Endodermal cell (in vitro differentiated cells): ENCODE data around the gene LAMB4. TPM values are rescaled to one million over a fixed set of nuclear protein-coding genes. Genes with fewer than 3 reads are reported as not detected.
A peak's percentile ranks its signal among the peaks of the same experiment; 100 is the strongest.

Source experiments
- DNase-seq: peaks from one replicate; pipeline ENCODE4 v3.0.0-alpha.2; 2017
- H3K27ac ChIP-seq: 2 replicates; pipeline ENCODE4 v1.5.1; 2013; ENCODE audit warnings: mild to moderate bottlenecking, low read depth, low read length, moderate library complexity
- H3K27me3 ChIP-seq: 2 replicates; pipeline ENCODE4 v1.6.1; 2013; ENCODE audit warnings: mild to moderate bottlenecking, low read length, moderate library complexity; ENCODE audit not compliant: insufficient read depth, control insufficient read depth, poor library complexity, severe bottlenecking
- H3K36me3 ChIP-seq: 2 replicates; pipeline ENCODE4 v1.7.0; 2013; ENCODE audit warnings: mild to moderate bottlenecking, low read length, moderate library complexity; ENCODE audit not compliant: control insufficient read depth, insufficient read depth
- H3K4me1 ChIP-seq: one replicate; pipeline ENCODE4 v1.7.0; 2013; ENCODE audit warnings: low read length; ENCODE audit not compliant: control insufficient read depth, insufficient read depth
- H3K4me3 ChIP-seq: 2 replicates; pipeline ENCODE4 v1.5.1; 2013; ENCODE audit warnings: mild to moderate bottlenecking, low read length, moderate library complexity
- H3K9ac ChIP-seq: 2 replicates; pipeline ENCODE4 v1.6.1; 2013; ENCODE audit warnings: mild to moderate bottlenecking, low read length, moderate library complexity; ENCODE audit not compliant: poor library complexity, severe bottlenecking; ENCODE audit errors: extremely low read depth
- H3K9me3 ChIP-seq: 2 replicates; pipeline ENCODE4 v1.6.1; 2013; ENCODE audit warnings: mild to moderate bottlenecking, low read length, moderate library complexity; ENCODE audit not compliant: control insufficient read depth
- H3K27ac Mint-ChIP-seq: 2 replicates; pipeline ENCODE4 v1.8.0; 2020; ENCODE audit warnings: mixed read lengths
- H3K27me3 Mint-ChIP-seq: 2 replicates; pipeline ENCODE4 v1.8.0; 2021; ENCODE audit warnings: mild to moderate bottlenecking, mixed read lengths; ENCODE audit not compliant: insufficient read depth
- H3K36me3 Mint-ChIP-seq: 2 replicates; pipeline ENCODE4 v1.8.0; 2020; ENCODE audit warnings: low read depth, mixed read lengths
- H3K4me1 Mint-ChIP-seq: 2 replicates; pipeline ENCODE4 v1.8.0; 2020; ENCODE audit warnings: mixed read lengths
- H3K4me3 Mint-ChIP-seq: 2 replicates; pipeline ENCODE4 v1.8.0; 2020; ENCODE audit warnings: mild to moderate bottlenecking, moderate library complexity, mixed read lengths
- H3K9me3 Mint-ChIP-seq: 2 replicates; pipeline ENCODE4 v1.8.0; 2020; ENCODE audit warnings: mild to moderate bottlenecking, mixed read lengths
- WGBS, 2 experiments: methylation state at CpG; one replicate each; pipeline versions ENCODE4 v1.1.5 to v1.1.7; 2013; ENCODE audit warnings: missing lambda C conversion rate in 2 of 2, mixed read lengths in 1 of 2; ENCODE audit not compliant: insufficient coverage in 1 of 2, insufficient read length in 1 of 2; 5-methylcytosine and 5-hydroxymethylcytosine counted together
- total RNA-seq, 2 donors: library from RNA; stranded (reverse); fragmentation: NEBNext Ultra II Directional in 1 of 2; extraction: Animal tissue kit (Norgen Biotek cat#: 25700) in 1 of 2; gene quantifications; 2 replicates in 1 of 2; 3 replicates in 1 of 2; pipeline ENCODE4 v1.2.1, GENCODE V29; 2021
- TF ChIP-seq, protein P1 (sequence below): fragments of 200-600 bp; sonication (generic); conservative IDR thresholded peaks from 2 replicates; pipeline ENCODE4 v1.5.0; 2021; ENCODE audit warnings: antibody characterized with exemption, mild to moderate bottlenecking

The LAMB4 gene
- total RNA-seq, 2 donors from 2014 or later, result not detected

GRCh38 chr7:108015740-108016139, 114.4 kb downstream of the LAMB4 start:
- H3K27me3 ChIP-seq, result no peaks in the 10 kb centered on the region
- Mint-ChIP-seq H3K27ac (no peak overlapping the region), H3K36me3 (no peaks in the 10 kb centered on the region), H3K4me1 (peaks cover 39% of the 10 kb centered on the region), H3K4me3 (no peak overlapping the region), H3K9me3 (no peaks in the 10 kb centered on the region), H3K27me3 (peaks cover 1% of the 10 kb centered on the region)
- H3K9ac ChIP-seq, result no peak overlapping the region
- no peaks in the 10 kb centered on the region for H3K36me3 ChIP-seq
- DNase-seq, result no peak
- H3K4me3 ChIP-seq, result no peak overlapping the region
- TF ChIP-seq, protein P1, sequence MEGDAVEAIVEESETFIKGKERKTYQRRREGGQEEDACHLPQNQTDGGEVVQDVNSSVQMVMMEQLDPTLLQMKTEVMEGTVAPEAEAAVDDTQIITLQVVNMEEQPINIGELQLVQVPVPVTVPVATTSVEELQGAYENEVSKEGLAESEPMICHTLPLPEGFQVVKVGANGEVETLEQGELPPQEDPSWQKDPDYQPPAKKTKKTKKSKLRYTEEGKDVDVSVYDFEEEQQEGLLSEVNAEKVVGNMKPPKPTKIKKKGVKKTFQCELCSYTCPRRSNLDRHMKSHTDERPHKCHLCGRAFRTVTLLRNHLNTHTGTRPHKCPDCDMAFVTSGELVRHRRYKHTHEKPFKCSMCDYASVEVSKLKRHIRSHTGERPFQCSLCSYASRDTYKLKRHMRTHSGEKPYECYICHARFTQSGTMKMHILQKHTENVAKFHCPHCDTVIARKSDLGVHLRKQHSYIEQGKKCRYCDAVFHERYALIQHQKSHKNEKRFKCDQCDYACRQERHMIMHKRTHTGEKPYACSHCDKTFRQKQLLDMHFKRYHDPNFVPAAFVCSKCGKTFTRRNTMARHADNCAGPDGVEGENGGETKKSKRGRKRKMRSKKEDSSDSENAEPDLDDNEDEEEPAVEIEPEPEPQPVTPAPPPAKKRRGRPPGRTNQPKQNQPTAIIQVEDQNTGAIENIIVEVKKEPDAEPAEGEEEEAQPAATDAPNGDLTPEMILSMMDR, result no peak
- 96% methylated on average over 2 of the region's 2 CpGs; no CpG with 5 or more reads in 1 of the 2 experiments for WGBS, 2 experiments
- H3K4me1 ChIP-seq, result peaks cover 9% of the 10 kb centered on the region
- H3K27ac ChIP-seq, result no peak overlapping the region
- no peaks in the 10 kb centered on the region for H3K9me3 ChIP-seq

DNA sequence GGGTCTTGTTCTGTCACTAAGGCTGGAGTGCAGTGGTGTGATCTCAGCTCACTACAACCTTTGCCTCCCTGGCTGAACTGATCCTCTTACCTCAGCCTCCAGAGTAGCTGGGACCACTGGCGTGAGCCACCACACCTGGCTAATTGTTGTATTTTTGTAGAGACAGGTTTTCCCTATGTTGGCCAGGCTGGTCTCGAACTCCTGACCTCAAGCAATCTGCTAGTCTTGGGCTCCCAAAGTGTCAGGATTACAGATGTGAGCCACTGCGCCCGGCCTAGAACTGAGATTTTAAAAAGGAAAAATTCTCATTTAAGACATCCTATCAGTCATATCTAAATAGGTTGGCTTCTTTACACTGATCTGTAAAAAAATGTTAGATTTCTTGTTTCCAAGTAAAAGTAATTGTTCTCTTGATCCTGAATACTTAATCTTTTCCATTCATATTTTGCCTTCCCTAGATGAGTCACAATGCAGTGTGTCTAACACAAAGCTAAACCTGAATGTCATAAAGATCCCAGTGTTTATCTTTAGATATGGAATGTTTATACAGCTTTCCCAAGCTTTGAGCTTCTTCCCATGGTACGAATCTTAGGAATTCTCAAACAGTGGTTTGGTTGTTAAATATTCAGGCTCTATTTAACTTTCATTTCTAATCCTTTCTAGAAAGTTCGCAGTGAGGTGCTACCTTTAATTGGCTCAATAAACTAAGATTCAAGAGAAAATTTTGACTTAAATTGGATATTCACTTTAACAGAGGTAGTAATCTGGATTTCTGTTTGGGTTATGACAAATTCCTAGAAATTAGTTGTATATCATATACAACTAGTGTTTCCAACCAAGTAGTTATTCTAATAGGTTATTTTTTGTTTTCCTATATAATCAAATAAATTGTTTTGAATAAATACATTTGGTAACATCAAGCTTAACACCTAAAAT, 115.1 kb downstream of the LAMB4 start:
- Histone ChIP-seq H3K9ac (no peak overlapping the region), H3K4me3 (no peak overlapping the region), H3K36me3 (no peaks in the 10 kb centered on the region), H3K27ac (no peak overlapping the region), H3K27me3 (no peaks in the 10 kb centered on the region), H3K9me3 (no peaks in the 10 kb centered on the region), H3K4me1 (peaks cover 15% of the 10 kb centered on the region)
- peaks cover 44% of the 10 kb centered on the region for H3K4me1 Mint-ChIP-seq
- H3K36me3 Mint-ChIP-seq, result no peaks in the 10 kb centered on the region
- H3K9me3 Mint-ChIP-seq, result no peaks in the 10 kb centered on the region
- H3K27ac Mint-ChIP-seq, result no peak overlapping the region
- peaks cover 1% of the 10 kb centered on the region for H3K27me3 Mint-ChIP-seq
- DNase-seq, result peak; percentile 39
- H3K4me3 Mint-ChIP-seq, result no peak overlapping the region
- WGBS, 2 experiments, result 77 to 96% methylated on average over 2 to 6 of the region's 6 CpGs
- TF ChIP-seq, protein P1, result no peak

DNA sequence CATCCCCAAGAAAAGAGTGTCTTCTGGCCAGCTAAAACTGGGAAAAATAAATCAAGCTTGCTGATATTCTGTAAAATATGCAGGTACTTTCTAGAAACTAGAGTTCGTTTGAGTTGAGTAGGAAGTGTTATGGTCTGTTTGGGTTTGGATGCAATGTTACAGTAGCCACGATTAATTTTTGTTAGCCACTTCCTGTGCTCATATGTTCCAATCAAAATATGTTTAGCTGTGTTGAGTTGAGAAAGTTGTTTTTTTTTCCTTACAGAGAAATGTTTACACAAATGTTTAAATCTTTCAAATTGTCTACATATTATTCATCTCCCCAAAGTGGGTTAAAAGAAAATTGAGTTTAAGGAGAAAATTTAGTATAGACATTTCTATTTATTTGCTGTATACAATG, 115.9 kb downstream of the LAMB4 start:
- Mint-ChIP-seq H3K4me1 (peaks cover 47% of the 10 kb centered on the region), H3K27me3 (no peaks in the 10 kb centered on the region), H3K27ac (peak overlapping the region; percentile 45), H3K36me3 (no peaks in the 10 kb centered on the region), H3K9me3 (no peaks in the 10 kb centered on the region), H3K4me3 (no peak overlapping the region)
- Histone ChIP-seq H3K27me3 (no peaks in the 10 kb centered on the region), H3K36me3 (no peaks in the 10 kb centered on the region), H3K4me3 (no peak overlapping the region), H3K4me1 (peaks cover 17% of the 10 kb centered on the region), H3K9ac (no peak overlapping the region), H3K27ac (no peak overlapping the region), H3K9me3 (no peaks in the 10 kb centered on the region)
- WGBS, 2 experiments, result 83 to 95% methylated on average over 1 to 2 of the region's 2 CpGs
- TF ChIP-seq, protein P1, result no peak
- no peak for DNase-seq
